Adipocyte (in vitro differentiated cells): Measurements from ENCODE around the gene ARHGAP26.

Experiments used
- DNase-seq: peaks from one replicate; pipeline ENCODE4 v3.0.0-alpha.2; 2015; ENCODE audit warnings: low read depth
- H3K27me3 ChIP-seq: replicated peaks from 2 replicates; pipeline ENCODE4 v1.7.0; 2013; ENCODE audit warnings: mild to moderate bottlenecking, low read length, moderate library complexity; ENCODE audit not compliant: control insufficient read depth, insufficient read depth
- H3K36me3 ChIP-seq: 2 replicates; pipeline ENCODE4 v1.7.0; 2013; ENCODE audit warnings: low read length, mild to moderate bottlenecking, moderate library complexity; ENCODE audit not compliant: control insufficient read depth, insufficient read depth, severe bottlenecking
- H3K4me1 ChIP-seq: 2 replicates; pipeline ENCODE4 v1.7.0; 2013; ENCODE audit warnings: mild to moderate bottlenecking, low read length, moderate library complexity; ENCODE audit not compliant: control insufficient read depth, insufficient read depth
- H3K4me3 ChIP-seq: 2 replicates; pipeline ENCODE4 v1.7.0; 2013; ENCODE audit warnings: mild to moderate bottlenecking, low read length, moderate library complexity
- H3K9ac ChIP-seq: 2 replicates; pipeline ENCODE4 v1.7.0; 2013; ENCODE audit warnings: mild to moderate bottlenecking, low read length, moderate library complexity
- H3K9me3 ChIP-seq: 2 replicates; pipeline ENCODE4 v1.7.0; 2013; ENCODE audit warnings: mild to moderate bottlenecking, low read length, moderate library complexity; ENCODE audit not compliant: control insufficient read depth

ARHGAP26 gene

GRCh38 chr5:143006501-143006900, 236.3 kb downstream of the ARHGAP26 start:
- H3K4me3 ChIP-seq, result no peak overlapping the region
- no peak for DNase-seq
- no peaks in the 10 kb centered on the region for H3K9me3 ChIP-seq
- H3K36me3 ChIP-seq, result no peaks in the 10 kb centered on the region
- H3K27me3 ChIP-seq, result no peaks in the 10 kb centered on the region
- H3K9ac ChIP-seq, result no peak overlapping the region
- peaks cover 44% of the 10 kb centered on the region for H3K4me1 ChIP-seq

GRCh38 chr5:143008032-143008431, 237.9 kb downstream of the ARHGAP26 start:
- Histone ChIP-seq H3K4me3 (no peak overlapping the region), H3K4me1 (peaks cover 33% of the 10 kb centered on the region), H3K27me3 (no peaks in the 10 kb centered on the region), H3K9me3 (no peaks in the 10 kb centered on the region), H3K36me3 (no peaks in the 10 kb centered on the region), H3K9ac (no peak overlapping the region)
- DNase-seq, result no peak

- no peaks in the 10 kb centered on the region for H3K9me3 ChIP-seq
- H3K27me3 ChIP-seq, result no peaks in the 10 kb centered on the region
- H3K36me3 ChIP-seq, result no peaks in the 10 kb centered on the region
- peak; percentile 51 for DNase-seq
- H3K9ac ChIP-seq, result no peak overlapping the region
- peaks cover 30% of the 10 kb centered on the region for H3K4me1 ChIP-seq
- H3K4me3 ChIP-seq, result peak overlapping the region; percentile 36
Observed at GRCh38 chr5:143008809-143009521, 238.8 kb downstream of the ARHGAP26 start.

GRCh38 chr5:143010351-143010750, 240.2 kb downstream of the ARHGAP26 start:
- Histone ChIP-seq H3K9ac (no peak overlapping the region), H3K36me3 (peaks cover 2% of the 10 kb centered on the region), H3K27me3 (no peaks in the 10 kb centered on the region), H3K4me3 (no peak overlapping the region), H3K4me1 (peaks cover 30% of the 10 kb centered on the region), H3K9me3 (no peaks in the 10 kb centered on the region)
- DNase-seq, result no peak

GRCh38 chr5:143011585-143011984, 241.4 kb downstream of the ARHGAP26 start:
- no peaks in the 10 kb centered on the region for H3K27me3 ChIP-seq
- H3K9ac ChIP-seq, result no peak overlapping the region
- H3K9me3 ChIP-seq, result no peaks in the 10 kb centered on the region
- peak; percentile 46 for DNase-seq
- H3K36me3 ChIP-seq, result peaks cover 3% of the 10 kb centered on the region
- H3K4me1 ChIP-seq, result peaks cover 25% of the 10 kb centered on the region
- no peak overlapping the region for H3K4me3 ChIP-seq

GRCh38 chr5:143013176-143013891, 243.2 kb downstream of the ARHGAP26 start:
- Histone ChIP-seq H3K4me3 (no peak overlapping the region), H3K36me3 (peaks cover 3% of the 10 kb centered on the region), H3K9ac (no peak overlapping the region), H3K9me3 (no peaks in the 10 kb centered on the region), H3K27me3 (no peaks in the 10 kb centered on the region), H3K4me1 (peaks cover 16% of the 10 kb centered on the region)
- no peak for DNase-seq

- no peak overlapping the region for H3K9ac ChIP-seq
- H3K27me3 ChIP-seq, result no peaks in the 10 kb centered on the region
- H3K9me3 ChIP-seq, result no peaks in the 10 kb centered on the region
- H3K4me3 ChIP-seq, result no peak overlapping the region
- peaks cover 3% of the 10 kb centered on the region for H3K36me3 ChIP-seq
- no peak for DNase-seq
- H3K4me1 ChIP-seq, result peaks cover 8% of the 10 kb centered on the region
Observed at GRCh38 chr5:143014017-143014651, 244.0 kb downstream of the ARHGAP26 start.

GRCh38 chr5:143016777-143017516, 246.8 kb downstream of the ARHGAP26 start:
- no peak overlapping the region for H3K4me3 ChIP-seq
- no peaks in the 10 kb centered on the region for H3K27me3 ChIP-seq
- no peak overlapping the region for H3K9ac ChIP-seq
- peak; percentile 67 for DNase-seq
- H3K36me3 ChIP-seq, result peaks cover 3% of the 10 kb centered on the region
- H3K9me3 ChIP-seq, result no peaks in the 10 kb centered on the region
- H3K4me1 ChIP-seq, result peaks cover 4% of the 10 kb centered on the region

GRCh38 chr5:143017541-143017940, 247.4 kb downstream of the ARHGAP26 start:
- no peaks in the 10 kb centered on the region for H3K9me3 ChIP-seq
- H3K4me1 ChIP-seq, result peaks cover 2% of the 10 kb centered on the region
- H3K9ac ChIP-seq, result no peak overlapping the region
- no peak for DNase-seq
- H3K36me3 ChIP-seq, result peaks cover 3% of the 10 kb centered on the region
- H3K27me3 ChIP-seq, result no peaks in the 10 kb centered on the region
- no peak overlapping the region for H3K4me3 ChIP-seq

- peaks cover 2% of the 10 kb centered on the region for H3K4me1 ChIP-seq
- H3K27me3 ChIP-seq, result no peaks in the 10 kb centered on the region
- peaks cover 3% of the 10 kb centered on the region for H3K36me3 ChIP-seq
- DNase-seq, result no peak
- H3K4me3 ChIP-seq, result no peak overlapping the region
- H3K9me3 ChIP-seq, result no peaks in the 10 kb centered on the region
- H3K9ac ChIP-seq, result no peak overlapping the region
Observed at GRCh38 chr5:143017992-143018391, 247.8 kb downstream of the ARHGAP26 start.

GRCh38 chr5:143019157-143019556, 249.0 kb downstream of the ARHGAP26 start:
- peaks cover 9% of the 10 kb centered on the region for H3K4me1 ChIP-seq
- no peak overlapping the region for H3K4me3 ChIP-seq
- H3K27me3 ChIP-seq, result no peaks in the 10 kb centered on the region
- DNase-seq, result no peak
- no peaks in the 10 kb centered on the region for H3K9me3 ChIP-seq
- peaks cover 3% of the 10 kb centered on the region for H3K36me3 ChIP-seq
- H3K9ac ChIP-seq, result no peak overlapping the region
